ENCODE results near the gene MYBPH. TPM values are rescaled to one million over a fixed set of nuclear protein-coding genes. Genes with fewer than 3 reads are reported as not detected.

Gene MYBPH
- total and polyA plus RNA-seq, 12 donors, result 0.64 TPM; not detected in 11

- intact Hi-C loops (cut with DNase I), result no loop called here
Measured at GRCh38 chr1:203182387-203182953, 6.8 kb upstream of the MYBPH start.

GRCh38 chr1:203181586-203182386, 6.2 kb upstream of the MYBPH start:
- no peak for DNase-seq
- Histone ChIP-seq H3K27ac (no peak overlapping the region), H3K27me3 (no peaks in the 10 kb centered on the region), H3K36me3 (replicated peaks in 1 of 2) (no peaks in the 10 kb centered on the region), H3K9me3 (replicated peaks in 1 of 3) (no peaks in the 10 kb centered on the region), H3K4me1 (replicated peaks in 1 of 2) (peaks cover 4 to 14% of the 10 kb centered on the region in 2 donors), H3K4me3 (no peak overlapping the region)
- 67 to 92% (median 85%) methylated on average over 8 to 10 of the region's 10 CpGs for WGBS, 4 donors
- TF ChIP-seq CTCF (IDR thresholded peaks at IDR 0.05) (no peak), POLR2A (IDR thresholded peaks at IDR 0.05) (no peak)
- intact Hi-C loops (cut with DNase I), result no loop called here

More at GRCh38 chr1:203182387-203182953, 6.8 kb upstream of the MYBPH start:
- DNase-seq, result peak in 3 of 7 donors; percentile 28 to 52 (median 32)
- Histone ChIP-seq H3K27ac (no peak overlapping the region), H3K27me3 (no peaks in the 10 kb centered on the region), H3K4me1 (replicated peaks in 1 of 2) (peaks cover 3 to 11% of the 10 kb centered on the region in 2 donors), H3K4me3 (no peak overlapping the region), H3K36me3 (replicated peaks in 1 of 2) (no peaks in the 10 kb centered on the region), H3K9me3 (replicated peaks in 1 of 3) (no peaks in the 10 kb centered on the region)
- WGBS, 4 donors, result 71 to 78% (median 75%) methylated on average over 6 to 7 of the region's 7 CpGs
- TF ChIP-seq POLR2A (IDR thresholded peaks at IDR 0.05) (no peak), CTCF (IDR thresholded peaks at IDR 0.05) (no peak)

GRCh38 chr1:203180611-203181330, 5.1 kb upstream of the MYBPH start:
- TF ChIP-seq CTCF (IDR thresholded peaks at IDR 0.05), result no peak
- TF ChIP-seq POLR2A (IDR thresholded peaks at IDR 0.05), result no peak
- Histone ChIP-seq H3K4me1 (replicated peaks in 1 of 2) (peaks cover 4 to 14% of the 10 kb centered on the region in 2 donors), H3K27ac (no peak overlapping the region), H3K36me3 (replicated peaks in 1 of 2) (no peaks in the 10 kb centered on the region), H3K4me3 (no peak overlapping the region), H3K9me3 (replicated peaks in 1 of 3) (no peaks in the 10 kb centered on the region), H3K27me3 (no peaks in the 10 kb centered on the region)
- intact Hi-C loops (cut with DNase I), result no loop called here
- no peak for DNase-seq
- 89 to 92% (median 89%) methylated on average over 11 of the region's 11 CpGs for WGBS, 4 donors

- no peaks in the 10 kb centered on the region for H3K36me3 ChIP-seq (replicated peaks in 1 of 2)
- DNase-seq, result no peak
- WGBS, 4 donors, result 90 to 98% (median 92%) methylated on average over 4 to 10 of the region's 10 CpGs
- intact Hi-C loops (cut with DNase I), result no loop called here
- H3K27me3 ChIP-seq, result no peaks in the 10 kb centered on the region
- H3K4me3 ChIP-seq, result no peak overlapping the region
- H3K9me3 ChIP-seq (replicated peaks in 1 of 3), result no peaks in the 10 kb centered on the region
- H3K4me1 ChIP-seq (replicated peaks in 1 of 2), result peaks cover 4 to 14% of the 10 kb centered on the region in 2 donors
- no peak for TF ChIP-seq CTCF (IDR thresholded peaks at IDR 0.05)
- no peak for TF ChIP-seq POLR2A (IDR thresholded peaks at IDR 0.05)
- H3K27ac ChIP-seq, result no peak overlapping the region
Measured at GRCh38 chr1:203179667-203180005, 4.0 kb upstream of the MYBPH start.

Data from adrenal gland (tissue), 12 donors.